HepG2 (cell line): ENCODE results near the gene PKMYT1. TPM values are rescaled to one million over a fixed set of nuclear protein-coding genes. Genes with fewer than 3 reads are reported as not detected.

ENCODE experiments used
- ATM ChIP-seq: fragments of 450-650 bp; IDR thresholded peaks from 2 replicates; pipeline ENCODE4 v1.7.1; 2017; ENCODE audit warnings: mild to moderate bottlenecking, borderline replicate concordance
- CBX2 ChIP-seq, 2 experiments: fragments of 200-600 bp in 1 of 2; sonication (generic); formaldehyde crosslinking in 1 of 2; IDR thresholded peaks; 2 replicates each; pipeline versions ENCODE4 v1.7.0 to v1.8.1; 2018 to 2022; ENCODE audit warnings: low read depth in 2 of 2, low read length in 1 of 2, mild to moderate bottlenecking in 1 of 2, missing genetic modification reagents in 1 of 2
- CREM ChIP-seq, 2 experiments: sonication (generic) in 1 of 2; formaldehyde crosslinking in 1 of 2; IDR thresholded peaks; 2 replicates each; pipeline versions ENCODE4 v1.4.0 to v1.6.1; 2016 to 2020; ENCODE audit warnings: antibody characterized with exemption in 1 of 2, mild to moderate bottlenecking in 1 of 2, missing genetic modification reagents in 1 of 2
- HINFP ChIP-seq: sonication (generic); formaldehyde crosslinking; IDR thresholded peaks from 2 replicates; pipeline ENCODE4 v1.4.0; 2020; ENCODE audit warnings: low read depth, mild to moderate bottlenecking, missing genetic modification reagents
- HMGXB4 ChIP-seq, 2 experiments: sonication (generic) in 1 of 2; formaldehyde crosslinking in 1 of 2; IDR thresholded peaks; 2 replicates each; pipeline versions ENCODE4 v1.4.0 to v1.6.1; 2018 to 2020; ENCODE audit warnings: missing genetic modification reagents in 2 of 2, borderline replicate concordance in 1 of 2, low read depth in 1 of 2, mild to moderate bottlenecking in 1 of 2, missing biosample characterization in 1 of 2
- KLF12 ChIP-seq: sonication (generic); formaldehyde crosslinking; IDR thresholded peaks from 2 replicates; pipeline ENCODE4 v1.4.0; 2020; ENCODE audit warnings: missing genetic modification reagents, borderline replicate concordance
- MLLT10 ChIP-seq: sonication (generic); formaldehyde crosslinking; IDR thresholded peaks from 2 replicates; pipeline ENCODE4 v1.4.0; 2020; ENCODE audit warnings: missing genetic modification reagents
- NCOA1 ChIP-seq: sonication (generic); formaldehyde crosslinking; IDR thresholded peaks from 2 replicates; pipeline ENCODE4 v1.9.0; 2021; ENCODE audit warnings: missing genetic modification reagents
- PCBP2 ChIP-seq: fragments of 200-400 bp; formaldehyde crosslinking; optimal IDR thresholded peaks from 2 replicates; pipeline ENCODE3; 2018; ENCODE audit warnings: low read length, low read depth; ENCODE audit not compliant: poor library complexity, severe bottlenecking
- SCMH1 ChIP-seq: sonication (generic); formaldehyde crosslinking; IDR thresholded peaks from 2 replicates; pipeline ENCODE4 v1.9.0; 2021; ENCODE audit warnings: missing genetic modification reagents, mild to moderate bottlenecking, borderline replicate concordance
- SP1 ChIP-seq, 2 experiments: fragments of 450-650 bp in 1 of 2; sonication (generic) in 1 of 2; formaldehyde crosslinking in 1 of 2; IDR thresholded peaks; 2 replicates each; pipeline versions ENCODE4 v1.4.0 to v1.6.1; 2016 to 2020; ENCODE audit warnings: missing genetic modification reagents in 1 of 2
- STAG1 ChIP-seq: sonication (generic); formaldehyde crosslinking; IDR thresholded peaks from 2 replicates; pipeline ENCODE4 v1.4.0; 2020; ENCODE audit warnings: missing genetic modification reagents
- THAP9 ChIP-seq: sonication (generic); formaldehyde crosslinking; IDR thresholded peaks from 2 replicates; pipeline ENCODE4; 2020; ENCODE audit warnings: missing genetic modification reagents, mild to moderate bottlenecking, borderline replicate concordance
- polyA plus RNA-seq, 8 experiments: library from polyadenylated mRNA; depleted of rRNA in 3 of 8; stranded (reverse) in 7 of 8; unstranded in 1 of 8; fragments of >200 nt; fragmentation: Illumina TruSeq in 4 of 8; extraction: Trizol in 4 of 8; gene quantifications; 2 replicates each; pipeline versions ENCODE4 v1.2.1 to v1.2.3, GENCODE V29; 2011 to 2016; ENCODE audit warnings: low read depth in 4 of 8, missing spikeins in 1 of 8, mixed read lengths in 1 of 8; ENCODE audit not compliant: insufficient read depth in 1 of 8
- total RNA-seq, 5 experiments: library from RNA; depleted of rRNA; stranded (reverse); fragments of >200 nt; fragmentation: Illumina TruSeq; extraction: Trizol; gene quantifications; 2 replicates each; pipeline ENCODE4 v1.2.3, GENCODE V29; 2016; ENCODE audit warnings: low read depth in 1 of 5
- TF ChIP-seq, protein P1 (sequence below): IDR thresholded peaks from 2 replicates; pipeline ENCODE4 v1.6.1; 2016; ENCODE audit warnings: missing compliant biosample characterization, missing genetic modification reagents, borderline replicate concordance
- TF ChIP-seq, protein P2 (sequence below): sonication (generic); formaldehyde crosslinking; IDR thresholded peaks from 2 replicates; pipeline ENCODE4 v1.4.0; 2020; ENCODE audit warnings: low read depth, missing genetic modification reagents

PKMYT1 gene
- total and polyA plus RNA-seq, 2 of the 13 experiments (the other 11 are each of a cell fraction or from before 2014, with no cell fraction given): 7.0 to 27.8 TPM

DNA sequence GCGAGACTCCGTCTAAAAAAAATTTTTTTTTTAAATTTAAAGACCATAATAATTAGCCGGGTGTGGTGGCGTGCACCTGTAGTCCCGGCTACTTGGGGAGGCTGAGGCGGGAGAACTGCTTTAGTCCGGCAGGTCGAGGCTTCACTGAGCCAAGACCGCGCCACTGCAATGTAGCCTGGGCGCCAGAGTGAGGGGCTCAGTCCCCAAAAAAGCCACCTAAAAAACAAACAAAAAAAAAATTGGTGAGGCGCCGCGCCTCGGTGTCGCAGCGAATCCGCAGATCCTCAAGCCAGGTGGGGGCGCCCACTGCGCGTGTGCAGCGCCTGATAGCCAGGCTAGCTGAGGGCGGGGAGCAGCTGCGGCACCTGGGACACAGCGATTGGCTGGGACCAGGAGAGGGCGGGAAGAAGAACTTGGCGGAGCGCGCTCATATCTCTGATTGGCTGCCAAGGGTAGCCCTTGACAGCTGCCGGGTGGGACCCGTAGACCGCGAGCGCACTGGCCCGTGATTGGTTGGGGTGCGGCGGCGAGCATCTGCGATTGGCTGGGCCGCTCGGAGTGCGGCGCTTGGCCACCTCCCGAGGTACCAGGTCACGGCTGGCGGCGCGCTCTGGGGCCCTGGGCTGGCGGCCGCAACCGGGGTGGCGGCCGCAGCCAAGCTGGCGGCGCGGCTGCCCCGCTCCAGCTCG lies 23.5 kb upstream of the PKMYT1 start (continued):
- TF ChIP-seq, protein P1, sequence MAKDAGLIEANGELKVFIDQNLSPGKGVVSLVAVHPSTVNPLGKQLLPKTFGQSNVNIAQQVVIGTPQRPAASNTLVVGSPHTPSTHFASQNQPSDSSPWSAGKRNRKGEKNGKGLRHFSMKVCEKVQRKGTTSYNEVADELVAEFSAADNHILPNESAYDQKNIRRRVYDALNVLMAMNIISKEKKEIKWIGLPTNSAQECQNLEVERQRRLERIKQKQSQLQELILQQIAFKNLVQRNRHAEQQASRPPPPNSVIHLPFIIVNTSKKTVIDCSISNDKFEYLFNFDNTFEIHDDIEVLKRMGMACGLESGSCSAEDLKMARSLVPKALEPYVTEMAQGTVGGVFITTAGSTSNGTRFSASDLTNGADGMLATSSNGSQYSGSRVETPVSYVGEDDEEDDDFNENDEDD (CRISPR knock-in tag): peak; percentile 87
- TF ChIP-seq THAP9 (CRISPR knock-in tag) (peak; percentile 57; the same call in 1 of the 2 replicates), ATM (no peak), KLF12 (CRISPR knock-in tag) (peak; percentile 69; the same call in 1 of the 2 replicates), NCOA1 (CRISPR knock-in tag) (no peak), CREM (IDR thresholded peaks at IDR 0.05) (peak; percentile 49), CREM (CRISPR knock-in tag; IDR thresholded peaks at IDR 0.05) (no peak), HMGXB4 (CRISPR knock-in tag; IDR thresholded peaks at IDR 0.05; ENCODE audit: borderline replicate concordance in 1 of 2, low read depth in 1 of 2) (peak; percentile 69 to 86; a peak in 2 of 4 replicates), SP1 (IDR thresholded peaks at IDR 0.05) (no peak), SP1 (CRISPR knock-in tag; IDR thresholded peaks at IDR 0.05) (peak; percentile 85), STAG1 (CRISPR knock-in tag) (peak; percentile 94), SCMH1 (CRISPR knock-in tag) (no peak), PCBP2 (no peak), CBX2 (IDR thresholded peaks at IDR 0.05; ENCODE audit: low read depth, low read length) (no peak), CBX2 (CRISPR knock-in tag; IDR thresholded peaks at IDR 0.05; ENCODE audit: low read depth) (no peak), MLLT10 (CRISPR knock-in tag) (no peak), HINFP (CRISPR knock-in tag) (peak; percentile 27; the same call in 1 of the 2 replicates)
- TF ChIP-seq, protein P2, sequence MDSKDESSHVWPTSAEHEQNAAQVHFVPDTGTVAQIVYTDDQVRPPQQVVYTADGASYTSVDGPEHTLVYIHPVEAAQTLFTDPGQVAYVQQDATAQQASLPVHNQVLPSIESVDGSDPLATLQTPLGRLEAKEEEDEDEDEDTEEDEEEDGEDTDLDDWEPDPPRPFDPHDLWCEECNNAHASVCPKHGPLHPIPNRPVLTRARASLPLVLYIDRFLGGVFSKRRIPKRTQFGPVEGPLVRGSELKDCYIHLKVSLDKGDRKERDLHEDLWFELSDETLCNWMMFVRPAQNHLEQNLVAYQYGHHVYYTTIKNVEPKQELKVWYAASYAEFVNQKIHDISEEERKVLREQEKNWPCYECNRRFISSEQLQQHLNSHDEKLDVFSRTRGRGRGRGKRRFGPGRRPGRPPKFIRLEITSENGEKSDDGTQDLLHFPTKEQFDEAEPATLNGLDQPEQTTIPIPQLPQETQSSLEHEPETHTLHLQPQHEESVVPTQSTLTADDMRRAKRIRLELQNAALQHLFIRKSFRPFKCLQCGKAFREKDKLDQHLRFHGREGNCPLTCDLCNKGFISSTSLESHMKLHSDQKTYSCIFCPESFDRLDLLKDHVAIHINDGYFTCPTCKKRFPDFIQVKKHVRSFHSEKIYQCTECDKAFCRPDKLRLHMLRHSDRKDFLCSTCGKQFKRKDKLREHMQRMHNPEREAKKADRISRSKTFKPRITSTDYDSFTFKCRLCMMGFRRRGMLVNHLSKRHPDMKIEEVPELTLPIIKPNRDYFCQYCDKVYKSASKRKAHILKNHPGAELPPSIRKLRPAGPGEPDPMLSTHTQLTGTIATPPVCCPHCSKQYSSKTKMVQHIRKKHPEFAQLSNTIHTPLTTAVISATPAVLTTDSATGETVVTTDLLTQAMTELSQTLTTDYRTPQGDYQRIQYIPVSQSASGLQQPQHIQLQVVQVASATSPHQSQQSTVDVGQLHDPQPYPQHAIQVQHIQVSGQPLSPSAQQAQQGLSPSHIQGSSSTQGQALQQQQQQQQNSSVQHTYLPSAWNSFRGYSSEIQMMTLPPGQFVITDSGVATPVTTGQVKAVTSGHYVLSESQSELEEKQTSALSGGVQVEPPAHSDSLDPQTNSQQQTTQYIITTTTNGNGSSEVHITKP (CRISPR knock-in tag): 0 out of 2 replicates have a peak, but pooled peaks have one; percentile 20
